Chondrocyte (in vitro differentiated cells): ENCODE data around the gene PCID2. TPM values are rescaled to one million over a fixed set of nuclear protein-coding genes. Genes with fewer than 3 reads are reported as not detected.
"Not testable (repeated sequence)": the region's sequence is repeated elsewhere in the genome, so short reads cannot be mapped to it uniquely, and the experiment has no call there.

Source experiments
- DNase-seq: peaks from one replicate; pipeline ENCODE4 v3.0.0; 2021; ENCODE audit warnings: mixed read lengths, low spot score
- H3K27ac Mint-ChIP-seq: one replicate; pipeline ENCODE4 v1.8.0; 2021; ENCODE audit warnings: mild to moderate bottlenecking, moderate library complexity, mixed read lengths; ENCODE audit not compliant: unreplicated experiment
- H3K27me3 Mint-ChIP-seq: 2 replicates; pipeline ENCODE4 v1.8.0; 2021; ENCODE audit warnings: low read depth, mixed read lengths
- H3K36me3 Mint-ChIP-seq: 2 replicates; pipeline ENCODE4 v1.8.0; 2021; ENCODE audit warnings: low read depth, mixed read lengths
- H3K4me1 Mint-ChIP-seq: 2 replicates; pipeline ENCODE4 v1.8.0; 2021; ENCODE audit warnings: low read depth, mild to moderate bottlenecking, mixed read lengths
- H3K4me3 Mint-ChIP-seq: one replicate; pipeline ENCODE4 v1.8.0; 2021; ENCODE audit warnings: mild to moderate bottlenecking, moderate library complexity, mixed read lengths; ENCODE audit not compliant: unreplicated experiment
- H3K9me3 Mint-ChIP-seq: 2 replicates; pipeline ENCODE4 v1.8.0; 2021; ENCODE audit warnings: low read depth, mixed read lengths
- total RNA-seq: library from RNA; stranded (reverse); gene quantifications from 3 replicates; pipeline ENCODE4 v1.2.1, GENCODE V29; 2021
- TF ChIP-seq, protein P1 (sequence below): fragments of 200-600 bp; sonication (generic); IDR thresholded peaks from 2 replicates; pipeline ENCODE4 v1.5.0; 2021; ENCODE audit warnings: antibody characterized with exemption, mild to moderate bottlenecking, moderate library complexity

Gene PCID2
- total RNA-seq, 1 donor from 2014 or later = 32.9 TPM

DNA sequence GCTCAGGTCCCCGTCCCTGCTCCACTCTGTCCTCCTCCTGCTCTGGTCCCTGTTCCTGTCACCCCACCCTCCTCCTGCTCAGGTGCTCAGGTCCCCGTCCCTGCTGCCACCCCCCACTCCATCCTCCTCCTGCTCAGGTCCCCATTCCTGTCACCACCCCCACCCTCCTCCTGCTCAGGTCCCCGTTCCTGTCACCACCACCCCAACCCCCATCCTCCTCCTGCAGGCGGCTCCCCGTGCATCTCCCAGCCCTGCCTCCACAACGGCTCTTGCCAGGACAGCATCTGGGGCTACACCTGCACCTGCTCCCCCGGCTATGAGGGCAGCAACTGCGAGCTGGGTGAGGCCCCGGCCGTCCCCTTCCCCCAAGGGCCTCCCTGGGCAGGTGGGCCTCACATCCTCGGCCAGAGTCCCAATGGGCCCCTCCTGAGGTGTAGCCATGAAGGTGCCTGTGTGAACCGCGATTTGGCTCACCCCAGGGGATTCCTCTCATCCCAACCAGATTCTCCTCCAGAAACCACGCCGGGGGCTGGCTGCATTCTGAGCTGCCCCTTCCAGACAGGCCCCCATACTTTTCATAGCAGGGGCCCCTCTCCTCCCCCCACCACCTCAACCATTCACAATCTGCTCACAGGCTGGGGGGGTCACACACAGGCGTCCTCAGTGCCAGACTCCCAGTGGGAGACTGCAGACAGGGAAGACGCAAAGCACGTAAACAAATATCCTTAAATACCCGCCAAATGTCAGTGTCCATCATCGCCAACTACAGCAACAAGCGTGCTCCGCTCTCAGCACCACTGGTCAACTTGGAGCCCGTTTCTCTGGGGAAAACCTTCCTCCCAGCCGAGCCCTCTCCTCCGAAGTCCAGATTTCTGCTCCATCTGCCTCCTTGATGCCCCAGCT is 45.4 kb downstream of the PCID2 start:
- Mint-ChIP-seq H3K4me1 (peaks cover 14% of the 10 kb centered on the region), H3K36me3 (peaks cover 5% of the 10 kb centered on the region), H3K27me3 (peaks cover 8% of the 10 kb centered on the region), H3K4me3 (no peak overlapping the region), H3K27ac (no peak overlapping the region), H3K9me3 (peaks cover 4% of the 10 kb centered on the region)
- no peak for DNase-seq
- TF ChIP-seq, protein P1, sequence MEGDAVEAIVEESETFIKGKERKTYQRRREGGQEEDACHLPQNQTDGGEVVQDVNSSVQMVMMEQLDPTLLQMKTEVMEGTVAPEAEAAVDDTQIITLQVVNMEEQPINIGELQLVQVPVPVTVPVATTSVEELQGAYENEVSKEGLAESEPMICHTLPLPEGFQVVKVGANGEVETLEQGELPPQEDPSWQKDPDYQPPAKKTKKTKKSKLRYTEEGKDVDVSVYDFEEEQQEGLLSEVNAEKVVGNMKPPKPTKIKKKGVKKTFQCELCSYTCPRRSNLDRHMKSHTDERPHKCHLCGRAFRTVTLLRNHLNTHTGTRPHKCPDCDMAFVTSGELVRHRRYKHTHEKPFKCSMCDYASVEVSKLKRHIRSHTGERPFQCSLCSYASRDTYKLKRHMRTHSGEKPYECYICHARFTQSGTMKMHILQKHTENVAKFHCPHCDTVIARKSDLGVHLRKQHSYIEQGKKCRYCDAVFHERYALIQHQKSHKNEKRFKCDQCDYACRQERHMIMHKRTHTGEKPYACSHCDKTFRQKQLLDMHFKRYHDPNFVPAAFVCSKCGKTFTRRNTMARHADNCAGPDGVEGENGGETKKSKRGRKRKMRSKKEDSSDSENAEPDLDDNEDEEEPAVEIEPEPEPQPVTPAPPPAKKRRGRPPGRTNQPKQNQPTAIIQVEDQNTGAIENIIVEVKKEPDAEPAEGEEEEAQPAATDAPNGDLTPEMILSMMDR = no peak

DNA sequence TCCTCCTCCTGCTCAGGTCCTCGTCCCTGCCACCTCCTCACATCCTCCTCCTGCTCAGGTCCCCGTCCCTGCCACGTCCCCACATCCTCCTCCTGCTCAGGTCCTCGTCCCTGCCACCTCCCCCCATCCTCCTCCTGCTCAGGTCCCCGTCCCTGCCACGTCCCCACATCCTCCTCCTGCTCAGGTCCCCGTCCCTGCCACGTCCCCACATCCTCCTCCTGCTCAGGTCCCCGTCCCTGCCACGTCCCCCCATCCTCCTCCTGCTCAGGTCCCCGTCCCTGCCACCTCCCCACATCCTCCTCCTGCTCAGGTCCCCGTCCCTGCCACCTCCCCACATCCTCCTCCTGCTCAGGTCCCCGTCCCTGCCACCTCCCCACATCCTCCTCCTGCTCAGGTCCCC is 46.5 kb downstream of the PCID2 start:
- not testable (repeated sequence) for DNase-seq, H3K4me3 Mint-ChIP-seq, H3K27me3 Mint-ChIP-seq, H3K9me3 Mint-ChIP-seq, H3K27ac Mint-ChIP-seq, H3K36me3 Mint-ChIP-seq
- peaks cover 16% of the 10 kb centered on the region for H3K4me1 Mint-ChIP-seq

DNA sequence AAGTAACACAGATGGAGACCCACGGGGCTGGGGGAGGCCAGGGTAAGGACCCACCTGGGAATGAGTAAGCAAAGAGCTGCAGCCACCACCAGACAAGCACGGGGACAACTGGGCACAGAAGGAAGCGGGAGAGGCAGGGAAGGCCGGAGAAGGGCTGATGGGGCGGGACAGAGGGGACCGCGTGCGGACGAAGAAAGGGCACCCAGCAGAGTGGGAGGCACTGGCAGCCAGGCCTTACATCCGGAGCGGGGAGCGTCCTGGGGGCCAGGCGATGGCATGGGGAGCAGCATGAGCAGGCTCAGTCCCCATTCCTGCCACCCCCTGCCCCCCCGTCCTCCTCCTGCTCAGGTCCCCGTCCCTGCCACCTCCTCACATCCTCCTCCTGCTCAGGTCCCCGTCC is 47.0 kb downstream of the PCID2 start:
- no peaks in the 10 kb centered on the region for H3K9me3 Mint-ChIP-seq
- H3K27me3 Mint-ChIP-seq = peaks cover 8% of the 10 kb centered on the region
- DNase-seq = no peak
- TF ChIP-seq, protein P1 = no peak
- H3K4me1 Mint-ChIP-seq = peaks cover 16% of the 10 kb centered on the region
- H3K36me3 Mint-ChIP-seq = no peaks in the 10 kb centered on the region
- H3K4me3 Mint-ChIP-seq = no peak overlapping the region
- H3K27ac Mint-ChIP-seq = no peak overlapping the region

DNA sequence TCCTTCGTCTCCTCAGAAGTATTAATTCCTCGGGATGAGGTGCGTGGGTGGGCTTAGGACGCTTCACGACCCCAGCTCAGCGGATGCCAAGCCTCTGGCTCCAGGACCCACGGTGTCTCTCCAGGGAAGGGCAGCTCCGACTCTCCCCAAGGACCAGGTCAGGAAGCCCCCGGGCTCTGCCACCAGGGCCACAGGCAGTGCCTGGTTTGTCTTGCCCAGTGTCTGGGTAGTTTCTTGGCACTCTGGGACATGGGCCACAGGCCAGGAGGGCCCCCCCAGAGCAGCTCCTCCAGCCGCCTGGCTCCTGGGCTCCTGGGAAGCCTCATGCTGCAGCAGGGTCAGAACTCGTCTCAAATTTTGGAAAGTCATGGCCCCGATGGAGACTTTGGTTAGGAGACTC is 47.5 kb downstream of the PCID2 start:
- Mint-ChIP-seq H3K4me3 (no peak overlapping the region), H3K27me3 (peaks cover 8% of the 10 kb centered on the region), H3K9me3 (no peaks in the 10 kb centered on the region), H3K36me3 (no peaks in the 10 kb centered on the region), H3K4me1 (peaks cover 13% of the 10 kb centered on the region), H3K27ac (no peak overlapping the region)
- no peak for DNase-seq
- TF ChIP-seq, protein P1 = no peak

DNA sequence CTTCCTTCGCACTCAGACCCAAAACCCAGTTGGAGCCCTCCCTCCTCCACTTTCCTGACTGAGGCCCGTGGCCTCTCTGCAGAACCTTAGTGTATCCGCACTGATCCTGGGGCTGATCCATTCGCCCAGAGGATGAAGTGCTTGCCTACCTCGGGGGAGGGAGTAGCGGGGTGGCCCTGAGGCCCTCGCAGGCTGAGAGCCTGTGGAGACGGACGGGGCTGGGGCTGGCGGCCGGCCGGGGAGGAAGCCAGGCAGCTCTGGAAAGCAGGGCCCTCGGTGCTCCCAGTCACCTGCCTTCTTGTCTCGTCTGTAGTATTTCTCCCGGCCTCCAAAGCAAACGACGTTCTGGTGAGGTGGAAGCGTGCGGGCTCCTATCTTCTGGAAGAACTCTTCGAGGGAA is 48.8 kb downstream of the PCID2 start:
- Mint-ChIP-seq H3K9me3 (no peaks in the 10 kb centered on the region), H3K27me3 (peaks cover 8% of the 10 kb centered on the region), H3K4me3 (no peak overlapping the region), H3K4me1 (peaks cover 3% of the 10 kb centered on the region), H3K36me3 (no peaks in the 10 kb centered on the region), H3K27ac (no peak overlapping the region)
- no peak for DNase-seq
- TF ChIP-seq, protein P1 = no peak

DNA sequence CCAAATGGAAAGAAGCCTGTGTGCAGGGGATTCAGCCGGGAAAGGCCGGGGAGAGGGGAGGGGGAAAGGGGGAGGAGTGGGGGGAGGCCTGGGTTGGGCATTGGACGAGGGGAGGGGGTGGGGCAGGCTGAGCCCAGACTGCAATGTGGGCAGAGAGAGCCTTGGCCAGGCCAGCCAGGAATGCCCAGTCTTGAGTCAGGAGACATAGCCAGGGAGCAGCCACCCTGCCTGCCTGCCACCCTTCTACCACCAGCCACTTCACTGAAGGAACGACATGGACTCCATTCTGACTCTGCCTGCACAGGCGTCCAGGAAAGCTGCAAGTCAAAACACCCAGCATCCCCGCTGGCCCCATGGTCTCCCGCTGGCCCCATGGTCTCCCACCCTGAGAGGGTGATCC is 49.5 kb downstream of the PCID2 start:
- Mint-ChIP-seq H3K27ac (no peak overlapping the region), H3K36me3 (no peaks in the 10 kb centered on the region), H3K9me3 (no peaks in the 10 kb centered on the region), H3K4me1 (peaks cover 3% of the 10 kb centered on the region), H3K4me3 (no peak overlapping the region), H3K27me3 (peaks cover 8% of the 10 kb centered on the region)
- TF ChIP-seq, protein P1 = no peak
- no peak for DNase-seq
